ENCODE data around the gene OTOG.
A peak's percentile ranks its signal among the peaks of the same experiment; 100 is the strongest.

OTOG gene

DNA sequence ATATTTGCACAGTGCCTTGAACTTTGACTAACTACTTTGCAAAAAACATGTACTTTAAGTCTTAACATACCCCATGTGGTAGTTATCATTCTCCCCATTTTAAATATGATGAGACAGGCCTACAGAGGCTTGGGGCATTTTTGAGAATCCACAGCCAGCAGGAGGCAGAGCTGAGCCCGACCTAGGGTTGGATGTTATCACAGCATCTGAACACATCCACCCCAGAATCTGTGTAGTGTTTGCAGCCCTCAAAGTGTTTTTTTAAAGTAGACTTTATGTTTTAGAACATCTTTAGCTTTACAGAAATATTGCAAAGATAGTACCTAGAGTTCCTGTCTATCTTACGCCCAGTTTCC lies 17.6 kb downstream of the OTOG start:
- no peaks in the 10 kb centered on the region for H3K36me3 ChIP-seq (ENCODE audit: control insufficient read depth, insufficient read depth, low read length)
- H3K27me3 ChIP-seq (replicated peaks; ENCODE audit: control insufficient read depth, insufficient read depth, low read length) = no peaks in the 10 kb centered on the region
- no peak for DNase-seq (ENCODE audit: extremely low read depth, insufficient read length)
- H3K4me3 ChIP-seq (replicated peaks; ENCODE audit: low read depth, low read length) = no peak overlapping the region
- peak; percentile 52 for TF ChIP-seq CTCF (IDR thresholded peaks at IDR 0.05; ENCODE audit: insufficient read depth, low read length, poor library complexity, severe bottlenecking)

GRCh38 chr11:17568944-17569343 lies 21.9 kb downstream of the OTOG start:
- no peaks in the 10 kb centered on the region for H3K36me3 ChIP-seq (ENCODE audit: control insufficient read depth, insufficient read depth, low read length)
- H3K27me3 ChIP-seq (replicated peaks; ENCODE audit: control insufficient read depth, insufficient read depth, low read length) = no peaks in the 10 kb centered on the region
- H3K4me3 ChIP-seq (replicated peaks; ENCODE audit: low read depth, low read length) = no peak overlapping the region
- TF ChIP-seq CTCF (IDR thresholded peaks at IDR 0.05; ENCODE audit: insufficient read depth, low read length, poor library complexity, severe bottlenecking) = no peak
- no peak for DNase-seq (ENCODE audit: extremely low read depth, insufficient read length)

DNA sequence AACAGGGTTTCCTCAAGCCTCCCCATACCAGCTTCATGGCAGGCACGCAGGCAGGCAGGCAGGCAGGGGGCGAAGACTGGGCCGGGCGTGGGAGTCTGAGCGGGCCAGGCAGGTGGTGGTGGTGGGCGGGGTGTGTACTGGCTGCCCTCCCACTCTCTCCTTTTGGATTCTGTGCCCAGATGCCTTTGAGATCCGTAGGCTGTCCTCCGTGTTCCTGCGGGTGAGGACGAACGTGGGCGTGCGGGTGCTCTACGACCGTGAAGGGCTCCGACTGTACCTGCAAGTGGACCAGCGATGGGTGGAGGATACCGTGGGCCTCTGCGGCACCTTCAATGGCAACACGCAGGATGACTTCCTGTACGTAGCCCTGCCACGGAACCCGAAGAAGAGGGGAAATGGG lies 23.0 kb downstream of the OTOG start:
- no peaks in the 10 kb centered on the region for H3K27me3 ChIP-seq (replicated peaks; ENCODE audit: control insufficient read depth, insufficient read depth, low read length)

GRCh38 chr11:17571431-17572358 lies 24.6 kb downstream of the OTOG start:
- TF ChIP-seq CTCF (IDR thresholded peaks at IDR 0.05; ENCODE audit: insufficient read depth, low read length, poor library complexity, severe bottlenecking) = no peak
- H3K27me3 ChIP-seq (replicated peaks; ENCODE audit: control insufficient read depth, insufficient read depth, low read length) = no peaks in the 10 kb centered on the region; the same call in 1 of the 2 replicates
- no peaks in the 10 kb centered on the region for H3K36me3 ChIP-seq (ENCODE audit: control insufficient read depth, insufficient read depth, low read length)
- no peak overlapping the region for H3K4me3 ChIP-seq (replicated peaks; ENCODE audit: low read depth, low read length)
- DNase-seq (ENCODE audit: extremely low read depth, insufficient read length) = no peak

More for the DNA sequence above, 23.0 kb downstream of the OTOG start:
- no peak for DNase-seq (ENCODE audit: extremely low read depth, insufficient read length)
- Histone ChIP-seq H3K4me3 (replicated peaks; ENCODE audit: low read depth, low read length) (no peak overlapping the region), H3K36me3 (ENCODE audit: control insufficient read depth, insufficient read depth, low read length) (no peaks in the 10 kb centered on the region)
- TF ChIP-seq CTCF (IDR thresholded peaks at IDR 0.05; ENCODE audit: insufficient read depth, low read length, poor library complexity, severe bottlenecking) = no peak

DNA sequence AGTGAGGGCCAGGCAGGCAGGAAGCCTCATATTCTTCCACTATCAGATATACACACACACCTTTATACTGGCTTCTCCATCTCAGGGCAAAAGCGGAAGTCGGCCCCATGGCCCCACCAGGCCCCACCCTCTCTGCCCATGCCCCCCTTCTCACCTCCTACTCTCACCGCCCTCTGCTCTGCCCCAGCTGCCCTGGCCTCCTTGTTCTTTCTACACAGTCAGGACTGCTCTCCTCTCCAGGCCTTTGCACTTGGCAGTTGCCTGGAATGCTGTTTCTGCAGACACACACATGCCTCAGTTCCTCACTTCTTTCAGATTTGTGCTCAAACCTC lies 25.3 kb downstream of the OTOG start:
- no peak for DNase-seq (ENCODE audit: extremely low read depth, insufficient read length)
- no peaks in the 10 kb centered on the region; the same call in none of the 2 replicates for H3K27me3 ChIP-seq (replicated peaks; ENCODE audit: control insufficient read depth, insufficient read depth, low read length)
- no peak for TF ChIP-seq CTCF (IDR thresholded peaks at IDR 0.05; ENCODE audit: insufficient read depth, low read length, poor library complexity, severe bottlenecking)
- H3K4me3 ChIP-seq (replicated peaks; ENCODE audit: low read depth, low read length) = no peak overlapping the region
- H3K36me3 ChIP-seq (ENCODE audit: control insufficient read depth, insufficient read depth, low read length) = no peaks in the 10 kb centered on the region
